Measurements from ENCODE around the gene ERN2. TPM values are rescaled to one million over a fixed set of nuclear protein-coding genes. Genes with fewer than 3 reads are reported as not detected.
"Not testable (repeated sequence)": the region's sequence is repeated elsewhere in the genome, so short reads cannot be mapped to it uniquely, and the experiment has no call there.

Gene ERN2
- not detected in 2 replicates for total RNA-seq

- DNase-seq (ENCODE audit: low read depth in 2 of 2): no peak
Observed at GRCh38 chr16:23712976-23713375, at the start of gene ERN2. TSS of gene ERN2 (minus strand) at chr16:23713222. CDS start at chr16:23713187, 35 bp downstream.

- no peak for DNase-seq (ENCODE audit: low read depth in 2 of 2)
Observed at GRCh38 chr16:23757937-23758619, 45.1 kb upstream of the ERN2 start.

DNA sequence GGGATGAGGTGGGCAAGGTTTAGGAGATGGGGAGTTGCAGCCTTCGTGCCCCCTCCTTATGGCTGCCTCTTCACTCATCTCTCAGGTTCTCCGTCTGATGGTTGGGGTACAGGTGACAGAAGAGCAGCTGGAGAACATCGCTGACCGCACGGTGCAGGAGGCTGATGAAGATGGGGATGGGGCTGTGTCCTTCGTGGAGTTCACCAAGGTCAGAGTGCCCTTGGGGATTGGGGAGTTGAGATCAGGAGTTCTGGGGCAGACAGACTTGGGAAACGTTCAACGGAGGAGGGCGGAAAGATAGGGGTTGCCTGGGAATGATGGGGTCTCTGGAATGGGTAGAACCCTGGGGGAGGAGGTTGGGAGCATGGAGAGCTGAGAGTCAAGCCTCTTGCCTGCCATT lies 44.1 kb upstream of the ERN2 start:
- DNase-seq (ENCODE audit: low read depth in 2 of 2): no peak

DNA sequence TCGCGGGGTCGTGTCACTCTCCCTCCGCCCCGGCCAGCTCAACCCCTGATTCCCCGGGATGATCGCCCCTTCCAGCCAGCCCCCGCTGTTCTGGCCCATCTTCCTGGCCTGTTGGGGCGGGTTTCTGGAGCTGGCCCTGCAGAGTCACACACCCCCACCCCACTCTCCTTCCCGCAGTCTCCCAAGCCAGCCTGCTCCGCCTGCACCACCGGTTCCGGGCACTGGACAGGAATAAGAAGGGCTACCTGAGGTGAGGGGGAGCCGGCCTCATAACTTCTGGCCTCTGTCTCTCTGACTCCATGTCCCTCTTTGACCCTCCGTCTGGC lies 42.4 kb upstream of the ERN2 start:
- DNase-seq (ENCODE audit: low read depth in 2 of 2): no peak

- peak in 1 of 2 donors; percentile 1 for DNase-seq (ENCODE audit: low read depth in 2 of 2)
Observed at GRCh38 chr16:23754594-23755483, 41.8 kb upstream of the ERN2 start, which contains the start of gene CHP2. TSS of gene CHP2 (plus strand) at chr16:23755026. CDS start at chr16:23755050, 24 bp downstream.

DNA sequence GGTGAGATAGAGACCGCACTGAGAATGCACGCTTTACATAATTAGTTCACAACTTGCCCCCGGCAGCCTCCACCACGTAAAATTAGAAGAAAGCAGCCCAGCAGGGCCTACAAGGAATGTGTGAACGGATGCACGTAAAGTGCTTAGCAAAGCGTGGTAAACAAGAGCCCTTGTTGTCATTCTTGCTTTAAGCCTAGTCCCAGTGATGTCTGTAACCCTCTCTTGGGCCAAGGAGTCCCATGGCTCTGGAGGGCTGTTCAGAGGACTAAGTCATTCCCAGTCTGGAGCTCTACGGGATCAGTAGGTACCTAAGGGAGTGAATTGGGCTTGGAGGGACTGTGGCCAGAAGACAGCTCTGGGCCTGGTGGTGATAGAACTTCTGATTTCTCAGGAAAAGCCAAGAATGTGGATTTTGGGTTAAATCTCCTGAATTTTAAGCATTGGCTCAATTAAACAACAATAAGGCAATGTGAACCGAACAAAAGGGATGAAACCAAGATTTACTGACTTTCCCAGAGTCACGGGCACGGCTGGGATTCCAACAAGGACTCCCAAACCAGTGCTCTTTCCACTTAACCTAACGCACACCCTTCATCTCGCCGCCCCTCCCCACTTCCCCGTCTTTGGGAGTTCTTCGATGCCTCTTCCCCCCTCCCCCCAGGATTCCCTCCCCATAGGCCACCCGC lies 41.0 kb upstream of the ERN2 start:
- DNase-seq (ENCODE audit: low read depth in 2 of 2): no peak

DNA sequence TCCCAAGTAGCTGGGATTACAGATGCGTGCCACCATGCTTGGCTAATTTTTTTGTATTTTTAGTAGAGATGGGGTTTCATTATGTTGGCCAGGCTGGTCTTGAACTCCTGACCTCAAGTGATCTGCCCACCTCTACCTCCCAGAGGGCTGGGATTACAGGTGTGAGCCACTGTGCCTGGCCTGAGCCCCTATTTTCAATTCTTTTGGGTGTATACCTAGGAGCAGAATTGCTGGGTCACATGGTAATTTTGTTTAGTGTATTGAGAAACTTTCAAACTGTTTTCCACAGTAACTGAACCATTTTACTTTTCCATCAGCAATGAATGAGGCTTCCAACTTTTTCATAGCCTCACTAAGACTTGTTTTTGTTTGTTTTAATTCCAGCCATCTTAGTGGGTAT lies 38.0 kb upstream of the ERN2 start:
- not testable (repeated sequence) for DNase-seq (ENCODE audit: low read depth in 2 of 2)

DNA sequence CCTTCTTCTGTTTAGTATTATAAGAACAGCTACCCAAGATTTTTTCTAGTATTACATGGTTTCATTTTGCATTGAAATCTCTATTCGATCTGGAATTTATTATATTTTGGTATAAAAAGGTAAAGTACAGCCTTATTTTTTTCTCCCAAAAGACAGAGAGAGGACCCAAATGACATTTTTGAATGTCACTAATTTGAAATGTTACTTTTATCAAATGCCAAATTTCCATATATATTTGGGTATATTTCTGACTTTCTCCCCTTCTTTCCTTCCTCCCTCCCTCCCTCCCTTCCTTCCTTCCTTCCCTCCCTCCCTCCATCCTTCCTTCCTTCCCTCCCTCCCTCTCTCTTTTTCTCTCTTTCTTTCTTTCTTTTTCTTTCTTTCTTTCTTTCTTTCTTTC lies 35.6 kb upstream of the ERN2 start:
- DNase-seq (ENCODE audit: low read depth in 2 of 2): no peak

DNA sequence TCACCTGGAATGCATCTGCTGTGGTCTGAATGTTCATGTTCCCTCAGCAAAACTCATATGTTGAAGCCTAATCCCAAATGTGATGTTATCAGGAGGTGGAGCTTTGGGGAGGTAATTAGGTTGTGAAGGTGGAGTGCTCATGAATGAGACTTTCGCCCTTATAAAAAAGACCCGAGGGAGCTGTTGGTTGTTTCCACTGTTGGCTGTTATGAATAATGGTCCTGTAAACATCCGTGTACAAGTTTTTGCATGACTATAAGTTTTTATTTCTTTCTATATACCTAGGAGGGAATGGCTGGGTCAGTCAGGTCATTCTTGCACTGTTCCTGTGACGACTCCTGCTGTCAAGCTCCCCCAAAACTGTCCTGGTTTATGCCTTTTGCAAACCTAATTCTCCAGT lies 32.2 kb upstream of the ERN2 start:
- DNase-seq (ENCODE audit: low read depth in 2 of 2): no peak

- no peak for DNase-seq (ENCODE audit: low read depth in 2 of 2)
Observed at GRCh38 chr16:23742766-23743165, 29.7 kb upstream of the ERN2 start.

- DNase-seq (ENCODE audit: low read depth in 2 of 2): no peak
Observed at GRCh38 chr16:23741675-23742303, 28.8 kb upstream of the ERN2 start.

DNA sequence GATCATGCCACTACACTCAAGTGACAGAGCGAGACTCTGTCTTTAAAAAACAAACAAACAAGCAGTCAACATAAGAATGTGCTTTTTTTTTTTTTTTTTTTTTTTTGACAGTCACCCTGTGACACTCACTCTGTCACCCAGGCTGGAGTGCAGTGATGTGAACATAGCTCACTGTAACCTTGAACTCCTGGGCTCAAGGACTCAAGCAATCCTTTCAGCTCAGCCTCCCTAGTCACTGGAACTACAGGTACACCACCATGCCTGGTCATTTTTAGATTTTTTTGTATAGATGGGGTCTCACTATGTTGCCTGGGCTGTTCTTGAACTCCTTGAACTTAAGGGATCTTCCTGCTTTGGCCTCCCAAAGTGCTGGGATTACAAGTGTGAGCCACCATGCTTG lies 26.5 kb upstream of the ERN2 start:
- DNase-seq (ENCODE audit: low read depth in 2 of 2): no peak

- not testable (repeated sequence) for DNase-seq (ENCODE audit: low read depth in 2 of 2)
Observed at GRCh38 chr16:23737423-23738028, 24.5 kb upstream of the ERN2 start.

DNA sequence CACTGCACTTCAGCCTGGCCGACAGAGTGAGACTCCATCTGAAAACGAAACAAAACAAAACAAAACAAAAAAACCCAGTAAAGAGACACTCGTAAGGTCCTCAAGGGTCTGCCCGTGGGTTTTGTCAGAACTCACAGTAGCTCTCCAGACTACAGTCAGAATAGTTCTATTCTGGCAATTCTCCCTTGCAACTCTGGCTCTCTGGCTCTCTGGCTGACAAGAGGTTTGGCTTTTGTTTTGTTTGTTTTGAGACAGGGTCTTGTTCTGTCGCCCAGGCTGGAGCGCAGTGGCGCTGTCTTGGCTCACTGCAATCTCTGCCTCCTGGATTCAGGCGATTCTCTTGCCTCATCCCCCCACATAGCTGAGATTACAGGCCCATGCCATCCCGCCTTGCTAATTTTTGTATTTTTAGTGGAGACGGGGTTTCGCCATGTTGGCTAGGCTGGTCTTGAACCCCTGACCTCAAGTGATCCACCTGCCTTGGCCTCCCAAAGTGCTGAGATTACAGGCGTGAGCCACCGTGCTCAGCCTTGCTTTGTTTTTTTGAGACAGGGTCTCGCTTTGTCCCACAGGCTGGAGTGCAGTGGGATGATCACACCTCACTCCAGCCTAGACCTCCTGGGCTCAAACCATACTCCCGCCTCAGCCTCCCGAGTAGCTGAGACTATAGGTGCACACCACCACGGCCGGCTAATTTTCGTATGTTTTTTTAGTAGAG lies 21.3 kb upstream of the ERN2 start:
- DNase-seq (ENCODE audit: low read depth in 2 of 2): no peak

- peak in 1 of 2 donors; percentile 10 for DNase-seq (ENCODE audit: low read depth in 2 of 2)
Observed at GRCh38 chr16:23729503-23730424, 16.7 kb upstream of the ERN2 start.

- DNase-seq (ENCODE audit: low read depth in 2 of 2): no peak
Observed at GRCh38 chr16:23728112-23728477, 15.1 kb upstream of the ERN2 start.

GRCh38 chr16:23726710-23727109 lies 13.7 kb upstream of the ERN2 start:
- no peak for DNase-seq (ENCODE audit: low read depth in 2 of 2)

- DNase-seq (ENCODE audit: low read depth in 2 of 2): no peak
Observed at GRCh38 chr16:23724785-23725131, 11.7 kb upstream of the ERN2 start.

- DNase-seq (ENCODE audit: low read depth in 2 of 2): no peak
Observed at GRCh38 chr16:23724096-23724784, 11.2 kb upstream of the ERN2 start.

Data from lung microvascular endothelial cell (primary cell).